Neural crest cell (in vitro differentiated cells): ENCODE measurements around the gene GPR156. TPM values are rescaled to one million over a fixed set of nuclear protein-coding genes. Genes with fewer than 3 reads are reported as not detected.

Experiments
- DNase-seq: peaks from one replicate; pipeline ENCODE4 v3.0.0; 2021; ENCODE audit warnings: low read depth, mixed read lengths, low spot score
- H3K27ac Mint-ChIP-seq: one replicate; pipeline ENCODE4 v1.8.0; 2021; ENCODE audit warnings: mild to moderate bottlenecking, mixed read lengths; ENCODE audit not compliant: unreplicated experiment
- H3K27me3 Mint-ChIP-seq: 2 replicates; pipeline ENCODE4 v1.8.0; 2021; ENCODE audit warnings: low read depth, mild to moderate bottlenecking, mixed read lengths
- H3K36me3 Mint-ChIP-seq: 2 replicates; pipeline ENCODE4 v1.8.0; 2021; ENCODE audit warnings: low read depth, mild to moderate bottlenecking, mixed read lengths
- H3K4me1 Mint-ChIP-seq: 2 replicates; pipeline ENCODE4 v1.8.0; 2021; ENCODE audit warnings: mixed read lengths
- H3K4me3 Mint-ChIP-seq: one replicate; pipeline ENCODE4 v1.8.0; 2021; ENCODE audit warnings: mild to moderate bottlenecking, mixed read lengths
- H3K9me3 Mint-ChIP-seq: 2 replicates; pipeline ENCODE4 v1.8.0; 2021; ENCODE audit warnings: mixed read lengths
- total RNA-seq: library from RNA; stranded (reverse); gene quantifications from 2 replicates; pipeline ENCODE4 v1.2.1, GENCODE V29; 2021
- TF ChIP-seq, protein P1 (sequence below): fragments of 200-600 bp; sonication (generic); conservative IDR thresholded peaks from 2 replicates; pipeline ENCODE4 v1.5.0; 2021; ENCODE audit warnings: antibody characterized with exemption, mild to moderate bottlenecking

Gene GPR156
- total RNA-seq, 1 donor from 2014 or later, result 1.4 TPM

DNA sequence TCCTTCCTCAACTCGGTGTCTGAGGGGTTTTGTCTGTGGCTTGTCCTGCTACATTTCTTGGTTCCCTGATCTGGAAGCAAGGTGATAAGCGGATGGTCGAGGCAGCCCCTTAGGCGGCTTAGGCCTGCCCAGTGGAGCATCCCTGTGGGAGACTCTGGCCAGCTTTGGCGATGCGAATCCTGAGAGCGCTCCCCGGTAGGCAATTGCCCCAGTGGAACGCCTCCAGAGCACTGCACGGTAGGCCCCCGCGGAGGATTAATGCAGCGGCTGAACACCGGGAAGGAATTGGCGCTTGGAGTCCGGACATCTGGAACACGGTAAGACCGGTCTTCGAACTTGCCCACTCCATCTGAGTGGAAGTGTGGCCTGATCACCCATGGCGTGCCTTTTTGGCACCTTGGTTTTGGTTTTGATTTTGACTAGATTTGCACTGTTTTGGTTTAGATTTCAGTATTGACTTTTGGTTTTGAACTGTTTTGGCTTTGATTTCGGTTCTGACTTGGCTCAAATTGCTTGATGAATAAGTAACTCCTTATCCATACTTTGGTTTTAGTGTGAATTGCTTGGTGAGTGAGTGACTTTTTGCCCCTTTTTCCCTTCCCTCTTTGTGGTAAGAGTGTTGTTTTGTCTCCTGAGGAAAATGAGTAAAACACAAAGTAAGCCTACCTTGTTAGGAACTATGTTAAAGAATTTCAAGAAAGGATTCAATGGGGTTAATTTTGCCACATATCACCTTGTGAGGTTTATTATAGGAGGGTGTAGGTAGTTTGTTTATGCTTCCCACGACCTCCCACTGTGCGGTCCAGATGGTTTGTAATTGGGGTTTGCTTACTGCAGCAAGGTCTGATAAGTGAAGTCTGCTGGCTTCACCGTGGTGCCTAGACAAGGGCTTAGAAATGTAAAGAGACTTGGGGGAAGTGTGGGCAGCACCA, 27.1 kb upstream of the GPR156 start:
- peaks cover 48% of the 10 kb centered on the region for H3K36me3 Mint-ChIP-seq
- no peak overlapping the region for H3K27ac Mint-ChIP-seq
- H3K9me3 Mint-ChIP-seq, result peaks cover 9% of the 10 kb centered on the region
- no peaks in the 10 kb centered on the region for H3K27me3 Mint-ChIP-seq
- DNase-seq, result no peak
- H3K4me3 Mint-ChIP-seq, result no peak overlapping the region
- no peaks in the 10 kb centered on the region for H3K4me1 Mint-ChIP-seq
- TF ChIP-seq, protein P1, sequence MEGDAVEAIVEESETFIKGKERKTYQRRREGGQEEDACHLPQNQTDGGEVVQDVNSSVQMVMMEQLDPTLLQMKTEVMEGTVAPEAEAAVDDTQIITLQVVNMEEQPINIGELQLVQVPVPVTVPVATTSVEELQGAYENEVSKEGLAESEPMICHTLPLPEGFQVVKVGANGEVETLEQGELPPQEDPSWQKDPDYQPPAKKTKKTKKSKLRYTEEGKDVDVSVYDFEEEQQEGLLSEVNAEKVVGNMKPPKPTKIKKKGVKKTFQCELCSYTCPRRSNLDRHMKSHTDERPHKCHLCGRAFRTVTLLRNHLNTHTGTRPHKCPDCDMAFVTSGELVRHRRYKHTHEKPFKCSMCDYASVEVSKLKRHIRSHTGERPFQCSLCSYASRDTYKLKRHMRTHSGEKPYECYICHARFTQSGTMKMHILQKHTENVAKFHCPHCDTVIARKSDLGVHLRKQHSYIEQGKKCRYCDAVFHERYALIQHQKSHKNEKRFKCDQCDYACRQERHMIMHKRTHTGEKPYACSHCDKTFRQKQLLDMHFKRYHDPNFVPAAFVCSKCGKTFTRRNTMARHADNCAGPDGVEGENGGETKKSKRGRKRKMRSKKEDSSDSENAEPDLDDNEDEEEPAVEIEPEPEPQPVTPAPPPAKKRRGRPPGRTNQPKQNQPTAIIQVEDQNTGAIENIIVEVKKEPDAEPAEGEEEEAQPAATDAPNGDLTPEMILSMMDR, result no peak

DNA sequence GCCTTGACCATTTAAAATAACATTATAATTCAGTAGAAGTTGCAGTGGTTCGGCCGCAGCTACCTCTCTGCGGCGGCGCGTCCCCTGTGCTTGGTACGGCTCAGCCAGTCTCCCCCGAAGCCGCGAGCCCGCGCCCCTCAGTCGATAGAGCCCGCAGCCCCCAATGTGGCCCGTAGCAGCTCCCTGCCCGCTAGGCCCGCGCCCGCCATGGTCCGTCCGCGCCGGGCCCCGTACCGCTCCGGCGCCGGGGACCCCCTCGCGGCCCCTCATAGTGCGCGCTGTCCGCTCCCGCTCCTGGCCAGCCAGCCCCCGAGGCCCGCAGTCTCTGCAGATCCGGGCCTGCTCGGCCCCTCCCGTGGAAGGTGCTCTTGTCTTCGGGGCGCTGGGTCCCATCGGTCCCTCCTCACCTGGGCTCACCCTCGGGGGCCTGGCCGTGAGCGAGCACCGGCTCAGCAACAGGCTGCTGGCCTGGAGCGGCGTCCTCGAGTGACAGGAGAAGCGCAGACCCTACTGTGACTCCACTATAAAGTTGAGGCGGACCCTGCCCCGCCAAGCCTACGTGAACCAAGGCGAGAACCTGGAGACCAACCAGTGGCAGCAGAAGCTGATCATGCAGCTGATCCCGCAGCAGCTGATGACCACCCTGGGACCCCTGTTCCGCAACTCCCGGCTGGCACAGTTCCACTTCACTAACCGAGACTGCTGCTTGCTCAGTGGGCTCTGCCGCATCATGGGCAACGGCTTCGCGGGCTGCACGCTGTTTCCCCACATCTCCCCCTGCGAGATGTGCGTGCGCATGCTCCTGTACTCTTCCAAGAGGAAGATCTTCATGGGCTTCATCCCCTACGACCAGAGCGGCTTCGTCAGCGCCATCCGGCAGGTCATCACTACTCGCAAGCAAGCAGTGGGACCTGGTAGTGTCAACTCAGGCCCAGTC, 21.8 kb upstream of the GPR156 start:
- no peak overlapping the region for H3K4me3 Mint-ChIP-seq
- peaks cover 9% of the 10 kb centered on the region for H3K36me3 Mint-ChIP-seq
- peaks cover 5% of the 10 kb centered on the region for H3K4me1 Mint-ChIP-seq
- no peak for DNase-seq
- H3K27me3 Mint-ChIP-seq, result no peaks in the 10 kb centered on the region
- no peak overlapping the region for H3K27ac Mint-ChIP-seq
- TF ChIP-seq, protein P1, result no peak
- H3K9me3 Mint-ChIP-seq, result no peaks in the 10 kb centered on the region

DNA sequence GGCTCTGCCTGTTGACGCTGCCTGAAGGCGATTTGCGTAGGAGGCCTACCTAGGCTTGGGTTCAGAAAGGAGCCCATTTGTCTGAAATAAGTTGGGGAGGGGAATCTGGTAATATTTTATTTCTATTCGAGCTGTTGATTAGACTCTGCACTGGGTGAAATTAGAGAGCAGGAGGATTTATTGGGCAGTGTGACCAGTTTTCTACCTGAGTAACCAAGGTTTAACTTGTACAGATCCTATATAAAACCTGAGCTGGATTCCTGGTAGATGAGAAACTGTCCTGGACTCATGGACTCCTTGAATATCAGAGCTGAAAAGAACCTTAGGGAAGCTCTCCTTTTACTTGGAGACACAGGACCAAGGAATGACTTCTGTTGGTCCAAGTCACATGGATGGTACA, 19.6 kb upstream of the GPR156 start:
- TF ChIP-seq, protein P1, result no peak
- Mint-ChIP-seq H3K4me3 (no peak overlapping the region), H3K27me3 (no peaks in the 10 kb centered on the region), H3K36me3 (peaks cover 7% of the 10 kb centered on the region), H3K4me1 (peaks cover 8% of the 10 kb centered on the region), H3K27ac (no peak overlapping the region), H3K9me3 (no peaks in the 10 kb centered on the region)
- no peak for DNase-seq

DNA sequence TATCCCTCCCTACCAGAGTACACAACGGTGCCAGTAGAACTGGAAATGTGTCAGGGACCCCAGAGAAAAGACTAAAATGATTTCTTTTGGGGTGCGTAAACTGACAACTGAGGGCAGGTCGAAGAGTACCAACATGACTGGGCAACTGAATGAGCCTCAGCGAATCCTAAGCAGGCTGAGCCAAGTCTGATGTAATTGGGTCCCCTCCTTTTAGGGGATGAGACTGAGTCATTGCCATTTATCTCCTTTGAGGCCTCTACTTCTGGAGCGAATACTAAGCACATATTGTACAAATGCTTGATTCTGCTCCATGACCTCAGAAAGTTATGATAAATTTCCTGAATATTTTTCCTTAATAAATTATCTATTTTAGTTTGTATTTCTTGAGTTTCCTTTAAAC, 17.3 kb upstream of the GPR156 start:
- Mint-ChIP-seq H3K4me1 (peaks cover 8% of the 10 kb centered on the region), H3K27ac (peak overlapping the region; percentile 2), H3K9me3 (no peaks in the 10 kb centered on the region), H3K36me3 (peaks cover 4% of the 10 kb centered on the region), H3K27me3 (no peaks in the 10 kb centered on the region), H3K4me3 (no peak overlapping the region)
- TF ChIP-seq, protein P1, result no peak
- no peak for DNase-seq

DNA sequence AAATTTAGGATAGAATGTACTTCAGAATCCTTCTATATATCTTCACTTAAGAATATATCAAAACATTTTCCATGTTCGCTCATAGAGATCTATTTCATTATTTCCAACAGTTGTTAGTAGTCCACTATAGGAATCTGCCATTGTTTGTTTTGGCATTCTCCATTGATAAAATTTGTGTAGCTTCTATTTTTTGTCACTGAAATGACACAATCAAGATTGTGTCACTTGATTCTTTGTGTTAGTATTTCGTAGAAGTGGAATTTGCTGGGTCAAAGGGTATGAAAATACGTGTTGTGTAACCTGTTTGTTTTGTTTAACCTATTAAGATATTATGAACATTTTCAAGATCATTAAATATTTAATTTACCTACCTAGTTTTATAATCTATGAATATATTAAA, 15.9 kb upstream of the GPR156 start:
- Mint-ChIP-seq H3K36me3 (peaks cover 2% of the 10 kb centered on the region), H3K9me3 (no peaks in the 10 kb centered on the region), H3K27me3 (no peaks in the 10 kb centered on the region), H3K4me1 (peaks cover 8% of the 10 kb centered on the region), H3K27ac (no peak overlapping the region), H3K4me3 (no peak overlapping the region)
- DNase-seq, result no peak
- TF ChIP-seq, protein P1, result no peak
